Measurements from ENCODE around the gene PHC2. TPM values are rescaled to one million over a fixed set of nuclear protein-coding genes. Genes with fewer than 3 reads are reported as not detected.

The PHC2 gene, protein sequence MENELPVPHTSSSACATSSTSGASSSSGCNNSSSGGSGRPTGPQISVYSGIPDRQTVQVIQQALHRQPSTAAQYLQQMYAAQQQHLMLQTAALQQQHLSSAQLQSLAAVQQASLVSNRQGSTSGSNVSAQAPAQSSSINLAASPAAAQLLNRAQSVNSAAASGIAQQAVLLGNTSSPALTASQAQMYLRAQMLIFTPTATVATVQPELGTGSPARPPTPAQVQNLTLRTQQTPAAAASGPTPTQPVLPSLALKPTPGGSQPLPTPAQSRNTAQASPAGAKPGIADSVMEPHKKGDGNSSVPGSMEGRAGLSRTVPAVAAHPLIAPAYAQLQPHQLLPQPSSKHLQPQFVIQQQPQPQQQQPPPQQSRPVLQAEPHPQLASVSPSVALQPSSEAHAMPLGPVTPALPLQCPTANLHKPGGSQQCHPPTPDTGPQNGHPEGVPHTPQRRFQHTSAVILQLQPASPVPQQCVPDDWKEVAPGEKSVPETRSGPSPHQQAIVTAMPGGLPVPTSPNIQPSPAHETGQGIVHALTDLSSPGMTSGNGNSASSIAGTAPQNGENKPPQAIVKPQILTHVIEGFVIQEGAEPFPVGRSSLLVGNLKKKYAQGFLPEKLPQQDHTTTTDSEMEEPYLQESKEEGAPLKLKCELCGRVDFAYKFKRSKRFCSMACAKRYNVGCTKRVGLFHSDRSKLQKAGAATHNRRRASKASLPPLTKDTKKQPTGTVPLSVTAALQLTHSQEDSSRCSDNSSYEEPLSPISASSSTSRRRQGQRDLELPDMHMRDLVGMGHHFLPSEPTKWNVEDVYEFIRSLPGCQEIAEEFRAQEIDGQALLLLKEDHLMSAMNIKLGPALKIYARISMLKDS
- 74.0 and 110 TPM in 2 replicates for total RNA-seq

DNA sequence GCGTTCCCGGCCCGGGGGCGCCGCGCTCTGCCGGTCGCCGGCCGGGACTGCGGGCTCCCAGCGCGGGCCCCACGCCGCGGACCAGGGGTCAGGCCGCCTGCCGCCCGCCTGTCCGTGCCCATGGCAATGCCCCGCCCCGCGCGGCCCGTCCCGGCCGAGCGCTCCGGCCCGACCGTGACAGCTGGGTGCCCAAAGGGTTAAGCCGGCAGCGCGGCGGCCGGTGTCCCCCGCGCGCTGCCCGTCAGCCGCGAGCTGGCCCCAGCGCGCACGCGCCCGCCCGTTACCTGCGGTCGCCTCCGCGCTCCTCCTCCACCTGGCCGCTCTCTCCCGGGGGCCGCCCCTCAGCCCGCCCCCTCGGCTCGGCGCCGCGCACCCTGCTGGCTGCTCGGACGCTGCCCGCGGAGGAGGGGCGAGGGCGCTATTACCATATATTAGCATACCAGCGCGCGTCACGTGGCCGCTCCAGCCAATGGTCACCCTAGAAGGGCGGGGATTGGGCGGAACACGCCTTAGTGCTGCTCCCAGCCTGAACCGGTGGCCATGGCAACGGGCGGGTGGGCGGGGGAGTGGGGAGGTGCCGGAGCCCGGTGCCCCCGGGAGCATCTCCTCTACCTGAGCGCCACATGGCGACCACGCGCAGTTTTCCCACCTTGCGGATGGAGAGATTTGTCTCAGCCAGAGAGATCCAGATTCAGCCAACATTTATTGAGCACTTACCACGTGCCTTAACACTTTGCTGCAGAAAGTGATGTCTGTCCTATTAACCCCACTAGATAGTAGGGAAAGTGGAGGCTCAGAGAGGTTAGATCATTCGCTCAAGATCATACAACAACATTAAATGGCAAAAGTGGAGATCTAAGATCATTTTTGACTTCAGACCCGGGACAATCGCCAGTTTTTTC is at the start of gene PHC2:
PHC2 (minus strand) TSS at position 404 of the 902 bp plus-strand sequence. CDS start 55,556 bp downstream, outside the sequence.

DNA sequence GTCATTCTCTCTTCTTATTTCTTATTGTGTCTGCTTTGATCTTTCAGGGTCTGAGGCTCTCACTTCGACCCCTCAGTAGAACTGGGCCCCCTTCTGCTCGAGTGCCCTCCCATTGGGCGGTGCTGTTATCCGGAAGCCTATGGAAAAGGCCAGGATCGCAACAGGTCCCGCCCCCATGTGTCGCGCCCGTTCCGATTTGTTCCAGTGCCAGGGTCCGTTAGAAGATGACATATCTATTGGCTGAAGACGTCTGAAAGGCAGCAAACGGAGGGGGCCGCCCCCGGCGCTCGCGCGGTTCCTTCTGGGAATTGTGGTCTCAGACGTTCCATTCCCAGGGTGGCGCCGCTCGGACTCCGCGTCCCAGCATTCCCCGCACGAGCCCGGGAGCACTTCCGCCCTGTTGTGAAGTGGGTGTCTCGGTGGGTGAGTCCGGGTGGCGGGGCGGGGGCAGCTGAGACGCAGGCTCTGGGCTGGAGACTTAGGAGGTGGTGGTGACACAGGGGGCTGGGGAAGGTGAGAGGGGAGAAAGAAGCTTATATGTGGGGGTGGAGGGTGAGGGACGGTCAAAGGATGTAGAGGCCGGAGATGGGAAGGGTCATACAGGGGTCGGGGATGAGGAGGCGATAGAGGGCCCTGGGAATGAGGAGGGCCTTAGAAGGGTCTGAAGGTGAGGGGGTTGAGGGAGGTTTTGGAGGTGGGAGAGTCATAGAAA is 41.5 kb upstream of the PHC2 start, which contains the start of gene ZSCAN20:
ZSCAN20 (plus strand) TSS at position 377 of the 712 bp plus-strand sequence. CDS start 6,644 bp downstream, outside the sequence.

DNA sequence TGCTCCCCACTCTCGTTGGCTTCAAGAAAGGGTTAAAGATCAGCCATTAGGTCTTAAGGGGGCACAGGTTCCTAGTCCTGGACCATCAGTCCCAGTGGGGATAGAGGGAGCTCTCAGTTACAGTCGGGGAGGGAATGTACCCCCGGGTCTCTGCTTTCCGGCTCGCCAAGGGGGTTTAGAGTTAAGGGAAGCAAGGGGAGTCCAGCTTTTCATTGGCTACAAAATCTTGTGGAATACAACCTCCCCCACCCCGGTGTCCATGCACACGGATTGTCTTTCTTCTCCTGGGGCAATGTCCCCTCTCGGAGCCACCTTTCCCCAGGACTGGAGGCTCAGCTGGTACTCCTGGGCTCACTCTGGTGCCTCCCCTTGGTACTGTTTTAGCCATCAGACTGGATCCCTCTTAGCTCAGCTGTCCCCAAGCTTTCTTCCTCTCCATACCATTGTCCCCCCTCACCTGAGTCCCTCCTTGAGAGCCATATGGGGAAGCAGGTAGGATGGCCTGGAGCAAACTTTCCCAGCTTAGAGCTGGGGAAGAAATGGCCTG is 110.2 kb downstream of the PHC2 start, which contains the start of gene A3GALT2:
A3GALT2 (minus strand) TSS at position 480 of the 547 bp plus-strand sequence; CDS start at position 480, 0 bp downstream.

Other genes starting within 250 kb of the PHC2 start
- 1.4 and 2.1 TPM in 2 replicates for gene TRIM62, start 249.1 kb downstream of the PHC2 start, total RNA-seq
- 6.3 and 7.2 TPM in 2 replicates for gene ZNF362, start 174.6 kb downstream of the PHC2 start, total RNA-seq
- gene A3GALT2, start 110.0 kb downstream of the PHC2 start, total RNA-seq: 0.09 TPM in 1 of 2 replicates, not detected in the other
- gene ZSCAN20, start 41.5 kb upstream of the PHC2 start, total RNA-seq: 6.6 and 7.6 TPM in 2 replicates

All from dermis lymphatic vessel endothelial cell (primary cell).